Parathyroid adenoma (tissue), 2 donors: ENCODE measurements around the gene RAPGEF1.
A peak's percentile ranks its signal among the peaks of the same experiment; 100 is the strongest.
"Not testable (repeated sequence)": the region's sequence is repeated elsewhere in the genome, so short reads cannot be mapped to it uniquely, and the experiment has no call there.

Experiments
- H2AFZ ChIP-seq: fragments of 300-600 bp; sonication (generic); one replicate; pipeline ENCODE4 v1.7.0; 2017; ENCODE audit warnings: antibody characterized with exemption, mild to moderate bottlenecking
- H3K27ac ChIP-seq: fragments of 300-600 bp; sonication (generic); one replicate; pipeline ENCODE4 v1.7.0; 2017
- H3K27me3 ChIP-seq: fragments of 300-600 bp; sonication (generic); one replicate; pipeline ENCODE4 v1.7.0; 2017; ENCODE audit warnings: low read length; ENCODE audit not compliant: control insufficient read depth, insufficient read depth
- H3K36me3 ChIP-seq: fragments of 300-600 bp; sonication (generic); one replicate; pipeline ENCODE4 v1.7.0; 2017; ENCODE audit warnings: low read length; ENCODE audit not compliant: control insufficient read depth, insufficient read depth
- H3K4me1 ChIP-seq: fragments of 300-600 bp; sonication (generic); one replicate; pipeline ENCODE4 v1.7.0; 2017; ENCODE audit warnings: control low read depth
- H3K4me2 ChIP-seq: fragments of 300-600 bp; sonication (generic); one replicate; pipeline ENCODE4 v1.7.0; 2017; ENCODE audit warnings: low read length
- H3K4me3 ChIP-seq: fragments of 300-600 bp; sonication (generic); one replicate; pipeline ENCODE4 v1.7.0; 2017; ENCODE audit warnings: low read depth, low read length
- H3K79me2 ChIP-seq: fragments of 300-600 bp; sonication (generic); one replicate; pipeline ENCODE4 v1.7.0; 2017; ENCODE audit warnings: control low read depth
- H3K9ac ChIP-seq: fragments of 300-600 bp; sonication (generic); one replicate; pipeline ENCODE4 v1.7.0; 2017; ENCODE audit warnings: mild to moderate bottlenecking
- H3K9me3 ChIP-seq: fragments of 300-600 bp; sonication (generic); one replicate; pipeline ENCODE4 v1.7.0; 2017; ENCODE audit warnings: low read length; ENCODE audit not compliant: control insufficient read depth
- TF ChIP-seq, protein P1 (sequence below): fragments of 300-600 bp; sonication (generic); IDR thresholded peaks from one replicate; pipeline ENCODE4 v1.7.0; 2017; ENCODE audit warnings: antibody characterized with exemption, mild to moderate bottlenecking
- donor health status: primary hyperparathyroidism.

Gene RAPGEF1

DNA sequence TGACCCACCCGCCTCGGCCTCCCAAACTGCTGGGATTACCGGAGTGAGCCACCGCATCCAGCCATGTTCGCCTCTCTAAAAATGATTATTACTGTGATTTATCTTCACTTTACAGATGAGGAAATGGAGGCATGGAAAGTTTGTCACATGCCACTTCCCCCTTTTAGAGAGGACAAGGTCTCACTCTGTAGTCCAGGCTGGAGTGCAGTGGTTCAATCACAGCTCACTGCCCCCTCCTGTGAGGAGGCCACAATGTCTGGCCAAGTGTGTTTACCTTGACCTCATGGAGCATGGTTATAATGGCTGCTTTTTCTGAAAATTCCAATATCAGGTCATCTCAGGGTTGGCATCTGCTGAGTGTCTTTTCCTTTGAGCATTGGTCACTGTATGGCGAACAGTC is 187.8 kb downstream of the RAPGEF1 start:
- H3K79me2 ChIP-seq, result no peaks in the 10 kb centered on the region
- TF ChIP-seq, protein P1, sequence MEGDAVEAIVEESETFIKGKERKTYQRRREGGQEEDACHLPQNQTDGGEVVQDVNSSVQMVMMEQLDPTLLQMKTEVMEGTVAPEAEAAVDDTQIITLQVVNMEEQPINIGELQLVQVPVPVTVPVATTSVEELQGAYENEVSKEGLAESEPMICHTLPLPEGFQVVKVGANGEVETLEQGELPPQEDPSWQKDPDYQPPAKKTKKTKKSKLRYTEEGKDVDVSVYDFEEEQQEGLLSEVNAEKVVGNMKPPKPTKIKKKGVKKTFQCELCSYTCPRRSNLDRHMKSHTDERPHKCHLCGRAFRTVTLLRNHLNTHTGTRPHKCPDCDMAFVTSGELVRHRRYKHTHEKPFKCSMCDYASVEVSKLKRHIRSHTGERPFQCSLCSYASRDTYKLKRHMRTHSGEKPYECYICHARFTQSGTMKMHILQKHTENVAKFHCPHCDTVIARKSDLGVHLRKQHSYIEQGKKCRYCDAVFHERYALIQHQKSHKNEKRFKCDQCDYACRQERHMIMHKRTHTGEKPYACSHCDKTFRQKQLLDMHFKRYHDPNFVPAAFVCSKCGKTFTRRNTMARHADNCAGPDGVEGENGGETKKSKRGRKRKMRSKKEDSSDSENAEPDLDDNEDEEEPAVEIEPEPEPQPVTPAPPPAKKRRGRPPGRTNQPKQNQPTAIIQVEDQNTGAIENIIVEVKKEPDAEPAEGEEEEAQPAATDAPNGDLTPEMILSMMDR, result no peak
- no peak overlapping the region for H3K9ac ChIP-seq
- H3K9me3 ChIP-seq, result no peaks in the 10 kb centered on the region
- H2AFZ ChIP-seq, result no peak overlapping the region
- no peaks in the 10 kb centered on the region for H3K4me1 ChIP-seq
- no peaks in the 10 kb centered on the region for H3K27me3 ChIP-seq
- no peaks in the 10 kb centered on the region for H3K36me3 ChIP-seq
- no peak overlapping the region for H3K4me2 ChIP-seq
- no peak overlapping the region for H3K27ac ChIP-seq
- H3K4me3 ChIP-seq, result no peak overlapping the region

DNA sequence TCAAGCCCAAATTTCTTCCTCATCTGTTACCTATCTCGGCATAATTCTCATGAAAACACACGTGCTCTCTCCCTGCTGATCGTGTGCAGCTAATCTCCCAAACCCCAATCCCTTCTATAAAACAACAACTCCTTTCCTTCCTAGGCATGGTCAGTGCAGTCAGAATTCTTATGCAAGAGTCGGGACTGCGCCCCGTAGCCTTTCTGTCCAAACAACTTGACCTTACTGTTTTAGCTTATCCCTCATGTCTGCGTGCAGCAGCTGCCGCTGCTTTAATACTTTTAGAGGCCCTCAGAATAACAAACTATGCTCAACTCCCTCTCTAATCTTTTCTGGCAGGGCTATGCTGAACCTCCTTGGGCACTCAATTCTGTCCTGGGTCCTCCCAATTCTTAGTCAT is 189.4 kb downstream of the RAPGEF1 start:
- not testable (repeated sequence) for H3K9ac ChIP-seq, H3K27me3 ChIP-seq, H2AFZ ChIP-seq, H3K36me3 ChIP-seq, H3K27ac ChIP-seq, H3K9me3 ChIP-seq, H3K79me2 ChIP-seq, H3K4me1 ChIP-seq, H3K4me2 ChIP-seq, H3K4me3 ChIP-seq

DNA sequence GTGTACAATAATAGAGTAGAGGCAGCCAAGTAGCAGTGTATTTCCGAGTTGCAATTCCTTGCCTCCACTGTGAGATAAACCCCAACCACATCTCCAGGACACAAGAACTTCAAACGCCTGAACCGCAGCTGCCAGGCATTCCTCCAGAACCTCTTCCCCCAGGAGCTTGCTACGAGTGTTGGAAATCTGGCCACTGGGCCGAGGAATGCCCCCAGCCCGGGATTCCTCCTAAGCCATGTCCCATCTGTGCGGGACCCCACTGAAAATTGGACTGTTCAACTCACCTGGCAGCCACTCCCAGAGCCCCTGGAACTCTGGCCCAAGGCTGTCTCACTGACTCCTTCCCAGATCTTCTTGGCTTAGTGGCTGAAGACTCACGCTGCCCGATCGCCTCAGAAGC is 190.7 kb downstream of the RAPGEF1 start:
- H3K79me2 ChIP-seq, H3K27me3 ChIP-seq, H3K4me2 ChIP-seq, H3K9ac ChIP-seq, H3K27ac ChIP-seq, H3K36me3 ChIP-seq, H3K4me3 ChIP-seq, H3K4me1 ChIP-seq, H3K9me3 ChIP-seq, H2AFZ ChIP-seq: not testable (repeated sequence)

DNA sequence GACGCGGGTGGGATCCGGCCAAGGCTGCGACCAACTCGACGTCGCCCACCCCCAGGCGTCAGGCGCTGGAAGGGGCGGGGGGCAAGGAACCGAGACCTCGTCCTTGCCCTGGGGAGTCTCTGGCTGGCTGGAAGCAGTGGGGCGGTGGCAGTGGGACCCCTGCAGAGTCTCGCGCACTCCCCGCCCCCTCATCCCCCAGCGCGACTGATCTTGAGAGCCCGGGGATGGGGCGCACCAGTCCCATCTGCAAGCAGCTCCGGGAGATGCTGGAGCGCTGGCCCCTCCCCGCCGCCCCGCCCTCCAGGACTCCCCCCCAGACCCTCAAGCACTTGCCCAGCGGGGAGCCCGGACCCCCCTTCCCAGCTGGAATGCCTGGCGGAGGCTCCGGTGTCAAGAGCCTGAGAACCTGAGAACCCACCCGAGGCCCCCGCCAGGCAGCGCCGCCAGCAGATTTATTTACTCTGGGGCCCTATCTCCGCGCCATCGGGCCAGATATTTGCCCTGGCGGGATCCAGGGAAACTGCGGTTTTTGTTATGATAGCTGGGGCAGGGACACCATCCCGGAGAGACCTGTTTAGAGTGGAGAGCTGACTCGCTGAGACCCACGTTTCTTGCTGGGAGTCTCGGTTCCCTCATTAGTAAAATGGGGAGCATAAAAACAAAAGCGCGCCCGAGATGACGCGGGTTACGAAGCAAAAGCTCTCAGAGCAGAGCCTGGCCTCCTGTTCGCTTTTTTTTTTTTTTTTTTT is 193.4 kb downstream of the RAPGEF1 start:
- Histone ChIP-seq H3K36me3 (no peaks in the 10 kb centered on the region), H3K9me3 (no peaks in the 10 kb centered on the region), H3K9ac (no peak overlapping the region), H3K4me3 (peak overlapping the region; percentile 38), H3K4me1 (no peaks in the 10 kb centered on the region), H3K79me2 (no peaks in the 10 kb centered on the region), H2AFZ (peak overlapping the region; percentile 54), H3K27ac (no peak overlapping the region), H3K4me2 (peak overlapping the region; percentile 70), H3K27me3 (no peaks in the 10 kb centered on the region)
- TF ChIP-seq, protein P1, result no peak

DNA sequence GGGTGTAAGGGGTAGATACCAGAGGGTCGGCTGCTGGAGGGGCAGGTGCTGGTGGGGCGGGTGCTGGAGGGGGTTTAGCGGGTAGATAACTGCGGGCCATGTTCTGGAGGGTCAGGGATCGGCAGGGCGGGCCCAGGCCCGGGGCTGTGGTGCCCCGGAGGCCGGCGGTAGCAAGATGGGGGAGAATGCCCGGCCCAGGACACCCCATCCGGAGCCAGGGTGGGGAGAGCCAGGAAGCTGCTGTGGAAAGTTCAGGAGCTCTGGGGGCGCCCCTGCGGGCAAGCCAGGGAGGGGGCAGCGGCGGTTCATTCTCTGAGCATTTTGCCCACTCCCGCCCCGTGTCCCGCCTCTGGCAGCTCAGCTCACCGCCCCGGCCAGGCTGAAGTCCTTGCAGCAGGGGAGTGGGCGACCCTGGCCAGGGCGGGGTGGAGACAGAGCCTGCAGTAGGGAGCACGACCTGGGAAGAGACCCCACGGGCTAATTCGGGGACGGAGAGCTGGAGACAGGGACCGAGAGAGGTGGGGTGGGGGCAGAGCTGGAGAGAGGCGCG is 194.0 kb downstream of the RAPGEF1 start:
- Histone ChIP-seq H3K4me3 (no peak overlapping the region), H3K9ac (no peak overlapping the region)

More for the DNA sequence above, 194.0 kb downstream of the RAPGEF1 start:
- no peak overlapping the region for H3K27ac ChIP-seq
- H3K36me3 ChIP-seq, result no peaks in the 10 kb centered on the region
- H3K4me2 ChIP-seq, result no peak overlapping the region
- H3K79me2 ChIP-seq, result no peaks in the 10 kb centered on the region
- no peaks in the 10 kb centered on the region for H3K27me3 ChIP-seq
- no peak overlapping the region for H2AFZ ChIP-seq
- H3K9me3 ChIP-seq, result no peaks in the 10 kb centered on the region
- TF ChIP-seq, protein P1, result no peak
- no peaks in the 10 kb centered on the region for H3K4me1 ChIP-seq
